Thyroid gland (tissue), 4 donors: ENCODE results near the gene KRT32.

Source experiments
- POLR2A ChIP-seq, 2 donors: fragments of 450-650 bp; IDR thresholded peaks; one replicate each; pipeline ENCODE4 v1.6.1; 2017; ENCODE audit warnings: antibody characterized with exemption in 2 of 2, mild to moderate bottlenecking in 2 of 2, moderate library complexity in 1 of 2
- TF ChIP-seq, protein P1 (sequence below), 6 experiments: fragments of 200-600 bp in 3 of 6; fragments of 450-650 bp in 3 of 6; sonication (generic) in 3 of 6; IDR thresholded peaks; one replicate each; pipeline ENCODE4 v1.5.1; 2016 to 2019; ENCODE audit warnings: antibody characterized with exemption in 6 of 6, mild to moderate bottlenecking in 2 of 6, inconsistent platforms in 1 of 6, moderate library complexity in 1 of 6

DNA sequence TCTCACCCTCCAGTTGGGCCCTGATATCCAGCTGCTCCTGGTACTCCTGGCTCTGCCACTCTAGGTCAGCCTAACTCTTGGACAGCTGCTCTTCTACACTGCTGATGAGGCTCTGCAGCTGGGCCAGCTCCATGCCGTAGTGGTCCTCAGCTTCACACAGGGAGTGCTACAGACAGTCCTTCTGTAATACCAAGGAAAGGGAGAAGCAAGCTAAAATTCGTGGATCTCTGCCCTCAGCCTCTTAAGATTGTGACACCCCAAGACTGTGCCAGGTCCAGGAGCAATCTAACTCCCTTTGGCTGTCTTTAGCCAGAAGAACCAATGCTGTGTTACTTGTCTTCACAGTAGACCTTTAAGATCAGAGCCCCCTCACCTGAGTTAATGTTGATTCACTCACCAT lies 18.7 kb downstream of the KRT32 start:
- TF ChIP-seq, protein P1, sequence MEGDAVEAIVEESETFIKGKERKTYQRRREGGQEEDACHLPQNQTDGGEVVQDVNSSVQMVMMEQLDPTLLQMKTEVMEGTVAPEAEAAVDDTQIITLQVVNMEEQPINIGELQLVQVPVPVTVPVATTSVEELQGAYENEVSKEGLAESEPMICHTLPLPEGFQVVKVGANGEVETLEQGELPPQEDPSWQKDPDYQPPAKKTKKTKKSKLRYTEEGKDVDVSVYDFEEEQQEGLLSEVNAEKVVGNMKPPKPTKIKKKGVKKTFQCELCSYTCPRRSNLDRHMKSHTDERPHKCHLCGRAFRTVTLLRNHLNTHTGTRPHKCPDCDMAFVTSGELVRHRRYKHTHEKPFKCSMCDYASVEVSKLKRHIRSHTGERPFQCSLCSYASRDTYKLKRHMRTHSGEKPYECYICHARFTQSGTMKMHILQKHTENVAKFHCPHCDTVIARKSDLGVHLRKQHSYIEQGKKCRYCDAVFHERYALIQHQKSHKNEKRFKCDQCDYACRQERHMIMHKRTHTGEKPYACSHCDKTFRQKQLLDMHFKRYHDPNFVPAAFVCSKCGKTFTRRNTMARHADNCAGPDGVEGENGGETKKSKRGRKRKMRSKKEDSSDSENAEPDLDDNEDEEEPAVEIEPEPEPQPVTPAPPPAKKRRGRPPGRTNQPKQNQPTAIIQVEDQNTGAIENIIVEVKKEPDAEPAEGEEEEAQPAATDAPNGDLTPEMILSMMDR (IDR thresholded peaks at IDR 0.05): no peak
- TF ChIP-seq POLR2A (IDR thresholded peaks at IDR 0.05): no peak
